Neural cell (in vitro differentiated cells): ENCODE measurements around the gene TRPM2. TPM values are rescaled to one million over a fixed set of nuclear protein-coding genes. Genes with fewer than 3 reads are reported as not detected.

Source experiments
- H2AFZ ChIP-seq: fragments of 200-600, 300-800 bp; sonication (generic), shearing (Covaris generic); 2 replicates; pipeline ENCODE4 v1.6.0; 2014; ENCODE audit warnings: low read depth, mild to moderate bottlenecking, antibody characterized with exemption, low read length, moderate library complexity
- H3F3A ChIP-seq: fragments of 200-600 bp; shearing (Covaris generic); 2 replicates; pipeline ENCODE4 v1.6.1; 2016; ENCODE audit warnings: mild to moderate bottlenecking, moderate library complexity, mixed read lengths, antibody characterized with exemption, low read length; ENCODE audit not compliant: insufficient read depth, poor library complexity, severe bottlenecking
- H3K27ac ChIP-seq: fragments of 200-600, 300-800 bp; sonication (generic), shearing (Covaris generic); 2 replicates; pipeline ENCODE4 v1.5.1; 2014; ENCODE audit warnings: mild to moderate bottlenecking, low read length, moderate library complexity
- H3K27me3 ChIP-seq: fragments of 300-800, 200-600 bp; sonication (generic), shearing (Covaris generic); 2 replicates; pipeline ENCODE4 v1.6.0; 2014; ENCODE audit warnings: mild to moderate bottlenecking, low read depth, low read length, moderate library complexity; ENCODE audit not compliant: insufficient read depth
- H3K36me3 ChIP-seq: fragments of 300-800, 200-600 bp; sonication (generic), shearing (Covaris generic); 2 replicates; pipeline ENCODE4 v1.5.1; 2014; ENCODE audit warnings: mild to moderate bottlenecking, antibody characterized with exemption, low read length, moderate library complexity; ENCODE audit not compliant: insufficient read depth
- H3K4me2 ChIP-seq: fragments of 300-800, 200-600 bp; sonication (generic), shearing (Covaris generic); 2 replicates; pipeline ENCODE4 v1.6.0; 2014; ENCODE audit warnings: mild to moderate bottlenecking, low read length
- H3K4me3 ChIP-seq: fragments of 300-800, 200-600 bp; sonication (generic), shearing (Covaris generic); 2 replicates; pipeline ENCODE4 v1.5.1; 2014; ENCODE audit warnings: mild to moderate bottlenecking, low read length, moderate library complexity
- H3K79me2 ChIP-seq: fragments of 200-600 bp; shearing (Covaris generic); replicated peaks from 2 replicates; pipeline ENCODE4 v1.6.0; 2014; ENCODE audit warnings: mild to moderate bottlenecking, low read length, moderate library complexity; ENCODE audit not compliant: insufficient read depth
- H3K9ac ChIP-seq: fragments of 300-800, 200-600 bp; sonication (generic), shearing (Covaris generic); 2 replicates; pipeline ENCODE4 v1.6.1; 2016; ENCODE audit warnings: mild to moderate bottlenecking, low read length, mixed read lengths
- H3K9me2 ChIP-seq: fragments of 200-600 bp; shearing (Covaris generic); 2 replicates; pipeline ENCODE4 v1.6.1; 2016; ENCODE audit warnings: mild to moderate bottlenecking, low read length, mixed read lengths; ENCODE audit not compliant: insufficient read depth
- H3K9me3 ChIP-seq: fragments of 200-600, 300-800 bp; sonication (generic), shearing (Covaris generic); 2 replicates; pipeline ENCODE4 v1.6.1; 2016; ENCODE audit warnings: mild to moderate bottlenecking, mixed run types, low read length, moderate library complexity, mixed read lengths
- H4K20me1 ChIP-seq: fragments of 200-600 bp; shearing (Covaris generic); 2 replicates; pipeline ENCODE4 v1.6.1; 2016; ENCODE audit warnings: mild to moderate bottlenecking, mixed run types; ENCODE audit not compliant: insufficient read depth
- CTCF ChIP-seq: fragments of 450-650 bp; IDR thresholded peaks from 2 replicates; pipeline ENCODE4 v1.5.1; 2014; ENCODE audit warnings: antibody characterized with exemption, mild to moderate bottlenecking, moderate library complexity; ENCODE audit not compliant: poor library complexity, severe bottlenecking
- EP300 ChIP-seq: fragments of 450-650 bp; conservative IDR thresholded peaks from 2 replicates; pipeline ENCODE4 v1.6.1; 2014; ENCODE audit warnings: antibody characterized with exemption, mild to moderate bottlenecking, moderate library complexity; ENCODE audit not compliant: poor library complexity, severe bottlenecking
- EZH2 ChIP-seq: fragments of 200-600, 300-800 bp; shearing (Covaris generic), sonication (generic); IDR thresholded peaks from 2 replicates; pipeline ENCODE4 v1.6.1; 2014; ENCODE audit warnings: antibody characterized with exemption, low read length, borderline replicate concordance, mild to moderate bottlenecking; ENCODE audit not compliant: insufficient read depth, poor library complexity, severe bottlenecking
- MXI1 ChIP-seq: fragments of 450-650 bp; conservative IDR thresholded peaks from 2 replicates; pipeline ENCODE4 v1.6.1; 2014; ENCODE audit warnings: antibody characterized with exemption, mild to moderate bottlenecking; ENCODE audit not compliant: poor library complexity, severe bottlenecking
- POLR2AphosphoS5 ChIP-seq: IDR thresholded peaks from 2 replicates; pipeline ENCODE4 v1.6.1; 2012
- RAD21 ChIP-seq: fragments of 450-650 bp; conservative IDR thresholded peaks from 2 replicates; pipeline ENCODE4 v1.6.1; 2014; ENCODE audit warnings: antibody characterized with exemption, mild to moderate bottlenecking, moderate library complexity
- SMC3 ChIP-seq: fragments of 450-650 bp; conservative IDR thresholded peaks from 2 replicates; pipeline ENCODE4 v1.6.1; 2014; ENCODE audit warnings: antibody characterized with exemption, mild to moderate bottlenecking, moderate library complexity; ENCODE audit not compliant: poor library complexity
- TAF1 ChIP-seq: IDR thresholded peaks from 2 replicates; pipeline ENCODE4 v1.6.1; 2012; ENCODE audit warnings: low read depth
- polyA plus RNA-seq: library from polyadenylated mRNA; depleted of rRNA; stranded (reverse); fragments of >200 nt; gene quantifications from 2 replicates; pipeline ENCODE4 v1.2.3, GENCODE V29; 2014
- TF ChIP-seq, protein P1 (sequence below): IDR thresholded peaks from 2 replicates; pipeline ENCODE4 v1.6.1; 2012; ENCODE audit warnings: borderline replicate concordance

Gene TRPM2
- polyA plus RNA-seq, 1 donor from 2014 or later = 0.14 TPM

GRCh38 chr21:44313451-44313850 lies 40.0 kb upstream of the TRPM2 start:
- TF ChIP-seq EZH2 (no peak), SMC3 (no peak), MXI1 (no peak), CTCF (no peak), EP300 (no peak), TAF1 (no peak), POLR2AphosphoS5 (no peak), RAD21 (no peak)
- TF ChIP-seq, protein P1, sequence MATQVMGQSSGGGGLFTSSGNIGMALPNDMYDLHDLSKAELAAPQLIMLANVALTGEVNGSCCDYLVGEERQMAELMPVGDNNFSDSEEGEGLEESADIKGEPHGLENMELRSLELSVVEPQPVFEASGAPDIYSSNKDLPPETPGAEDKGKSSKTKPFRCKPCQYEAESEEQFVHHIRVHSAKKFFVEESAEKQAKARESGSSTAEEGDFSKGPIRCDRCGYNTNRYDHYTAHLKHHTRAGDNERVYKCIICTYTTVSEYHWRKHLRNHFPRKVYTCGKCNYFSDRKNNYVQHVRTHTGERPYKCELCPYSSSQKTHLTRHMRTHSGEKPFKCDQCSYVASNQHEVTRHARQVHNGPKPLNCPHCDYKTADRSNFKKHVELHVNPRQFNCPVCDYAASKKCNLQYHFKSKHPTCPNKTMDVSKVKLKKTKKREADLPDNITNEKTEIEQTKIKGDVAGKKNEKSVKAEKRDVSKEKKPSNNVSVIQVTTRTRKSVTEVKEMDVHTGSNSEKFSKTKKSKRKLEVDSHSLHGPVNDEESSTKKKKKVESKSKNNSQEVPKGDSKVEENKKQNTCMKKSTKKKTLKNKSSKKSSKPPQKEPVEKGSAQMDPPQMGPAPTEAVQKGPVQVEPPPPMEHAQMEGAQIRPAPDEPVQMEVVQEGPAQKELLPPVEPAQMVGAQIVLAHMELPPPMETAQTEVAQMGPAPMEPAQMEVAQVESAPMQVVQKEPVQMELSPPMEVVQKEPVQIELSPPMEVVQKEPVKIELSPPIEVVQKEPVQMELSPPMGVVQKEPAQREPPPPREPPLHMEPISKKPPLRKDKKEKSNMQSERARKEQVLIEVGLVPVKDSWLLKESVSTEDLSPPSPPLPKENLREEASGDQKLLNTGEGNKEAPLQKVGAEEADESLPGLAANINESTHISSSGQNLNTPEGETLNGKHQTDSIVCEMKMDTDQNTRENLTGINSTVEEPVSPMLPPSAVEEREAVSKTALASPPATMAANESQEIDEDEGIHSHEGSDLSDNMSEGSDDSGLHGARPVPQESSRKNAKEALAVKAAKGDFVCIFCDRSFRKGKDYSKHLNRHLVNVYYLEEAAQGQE = no peak
- Histone ChIP-seq H3K4me2 (no peak overlapping the region), H3K4me3 (no peak overlapping the region), H4K20me1 (no peaks in the 10 kb centered on the region), H3K27me3 (no peaks in the 10 kb centered on the region), H3K9me2 (no peaks in the 10 kb centered on the region), H3K79me2 (no peaks in the 10 kb centered on the region), H3K36me3 (no peaks in the 10 kb centered on the region), H3K9me3 (no peaks in the 10 kb centered on the region), H3F3A (no peaks in the 10 kb centered on the region), H3K9ac (no peak overlapping the region), H3K27ac (no peak overlapping the region), H2AFZ (no peak overlapping the region)

DNA sequence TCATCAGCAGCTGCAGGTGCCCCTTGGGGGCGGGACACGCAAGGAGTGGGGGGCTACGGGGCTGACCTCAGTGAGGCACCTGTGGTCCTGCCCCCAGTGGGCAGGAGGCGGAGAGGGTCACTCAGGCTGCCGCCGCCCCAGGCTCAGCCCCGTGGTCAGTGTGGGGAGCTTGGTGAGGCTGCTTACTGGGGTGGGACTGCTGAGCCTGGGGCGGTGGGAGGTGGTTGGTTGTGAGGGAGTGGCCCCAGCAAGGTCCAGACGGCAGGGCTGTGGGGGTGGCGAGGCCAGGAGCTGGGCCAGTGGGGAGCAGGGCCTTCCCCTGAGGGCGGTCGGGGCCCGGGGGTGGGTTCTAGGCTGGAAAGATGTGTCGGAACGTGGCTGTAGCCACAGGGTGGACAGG lies 39.3 kb upstream of the TRPM2 start:
- Histone ChIP-seq H4K20me1 (no peaks in the 10 kb centered on the region), H3K27ac (no peak overlapping the region), H3K79me2 (no peaks in the 10 kb centered on the region), H3K36me3 (no peaks in the 10 kb centered on the region), H3K9me3 (no peaks in the 10 kb centered on the region), H3K9ac (no peak overlapping the region), H3K9me2 (no peaks in the 10 kb centered on the region), H3K4me2 (no peak overlapping the region), H3K4me3 (no peak overlapping the region), H3F3A (no peaks in the 10 kb centered on the region), H2AFZ (no peak overlapping the region), H3K27me3 (no peaks in the 10 kb centered on the region)
- TF ChIP-seq TAF1 (no peak), CTCF (no peak), EZH2 (no peak), POLR2AphosphoS5 (no peak), RAD21 (no peak), SMC3 (no peak), EP300 (no peak), MXI1 (no peak)
- TF ChIP-seq, protein P1 = no peak
